ENCODE results near the gene TCTA.

- TF ChIP-seq, protein P1, sequence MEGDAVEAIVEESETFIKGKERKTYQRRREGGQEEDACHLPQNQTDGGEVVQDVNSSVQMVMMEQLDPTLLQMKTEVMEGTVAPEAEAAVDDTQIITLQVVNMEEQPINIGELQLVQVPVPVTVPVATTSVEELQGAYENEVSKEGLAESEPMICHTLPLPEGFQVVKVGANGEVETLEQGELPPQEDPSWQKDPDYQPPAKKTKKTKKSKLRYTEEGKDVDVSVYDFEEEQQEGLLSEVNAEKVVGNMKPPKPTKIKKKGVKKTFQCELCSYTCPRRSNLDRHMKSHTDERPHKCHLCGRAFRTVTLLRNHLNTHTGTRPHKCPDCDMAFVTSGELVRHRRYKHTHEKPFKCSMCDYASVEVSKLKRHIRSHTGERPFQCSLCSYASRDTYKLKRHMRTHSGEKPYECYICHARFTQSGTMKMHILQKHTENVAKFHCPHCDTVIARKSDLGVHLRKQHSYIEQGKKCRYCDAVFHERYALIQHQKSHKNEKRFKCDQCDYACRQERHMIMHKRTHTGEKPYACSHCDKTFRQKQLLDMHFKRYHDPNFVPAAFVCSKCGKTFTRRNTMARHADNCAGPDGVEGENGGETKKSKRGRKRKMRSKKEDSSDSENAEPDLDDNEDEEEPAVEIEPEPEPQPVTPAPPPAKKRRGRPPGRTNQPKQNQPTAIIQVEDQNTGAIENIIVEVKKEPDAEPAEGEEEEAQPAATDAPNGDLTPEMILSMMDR (conservative IDR thresholded peaks at IDR 0.05 in 1 of 2, IDR thresholded peaks at IDR 0.05 in 1 of 2; ENCODE audit: extremely low read depth in 1 of 2, insufficient read depth in 1 of 2, low read depth in 1 of 2, low read length in 2 of 2): no peak
- TF ChIP-seq EZH2 (IDR thresholded peaks at IDR 0.05; ENCODE audit: borderline replicate concordance, low read length): no peak
Observed at GRCh38 chr3:49460188-49460890, 48.1 kb downstream of the TCTA start.

All from mammary epithelial cell (primary cell).